A673 (cell line): ENCODE results near the gene PIGS. TPM values are rescaled to one million over a fixed set of nuclear protein-coding genes. Genes with fewer than 3 reads are reported as not detected.

Experiments used
- BruUV-seq: library from RNA; stranded (reverse); fragments of 400-500 nt; replicated peaks from 2 replicates; lab custom pipeline; 2021; lab: Mats Ljungman, UMichigan
- CTCF ChIA-PET: fragments of 300-600 bp; sonication (Branson Sonifier 250); formaldehyde crosslinking; loops from one replicate; lab custom pipeline; 2022; ENCODE audit warnings: antibody characterized with exemption; lab: Charles Lee
- POLR2A ChIA-PET: fragments of 300-600 bp; sonication (Branson Sonifier 250); formaldehyde crosslinking; loops from one replicate; lab custom pipeline; 2022; ENCODE audit warnings: antibody characterized with exemption; ENCODE audit not compliant: low non-redundant PET; lab: Charles Lee
- DNase-seq: peaks from one replicate; pipeline ENCODE4 v3.0.0-alpha.2; 2015; ENCODE audit warnings: low spot score
- H3K27ac ChIP-seq: fragments of 200-600 bp; sonication (generic); 2 replicates; pipeline ENCODE4 v1.5.1; 2016; ENCODE audit warnings: mixed run types, low read depth, mild to moderate bottlenecking, mixed read lengths, antibody characterized with exemption, low read length; ENCODE audit not compliant: poor library complexity, severe bottlenecking
- H3K27me3 ChIP-seq: fragments of 200-600 bp; sonication (generic); replicated peaks from 2 replicates; pipeline ENCODE4 v1.6.1; 2017; ENCODE audit warnings: mixed run types, low read depth, mild to moderate bottlenecking, mixed read lengths, antibody characterized with exemption, low read length; ENCODE audit not compliant: insufficient read depth, poor library complexity
- H3K36me3 ChIP-seq: fragments of 200-600 bp; sonication (generic); 2 replicates; pipeline ENCODE4 v1.6.1; 2016; ENCODE audit warnings: mixed run types, mild to moderate bottlenecking, mixed read lengths, antibody characterized with exemption, low read length; ENCODE audit not compliant: insufficient read depth, poor library complexity, severe bottlenecking
- H3K4me1 ChIP-seq: fragments of 200-600 bp; sonication (generic); 2 replicates; pipeline ENCODE4 v1.6.1; 2017; ENCODE audit warnings: mixed run types, mild to moderate bottlenecking, mixed read lengths, antibody characterized with exemption, low read length; ENCODE audit not compliant: insufficient read depth, poor library complexity, severe bottlenecking
- H3K4me3 ChIP-seq: fragments of 200-600 bp; sonication (generic); 2 replicates; pipeline ENCODE4 v1.5.1; 2016; ENCODE audit warnings: low read depth, mixed run types, mild to moderate bottlenecking, mixed read lengths, low read length; ENCODE audit not compliant: poor library complexity, severe bottlenecking
- H3K9me3 ChIP-seq: fragments of 200-600 bp; sonication (generic); 2 replicates; pipeline ENCODE4 v1.6.1; 2016; ENCODE audit warnings: mixed run types, low read depth, mild to moderate bottlenecking, mixed read lengths, antibody characterized with exemption, low read length; ENCODE audit not compliant: poor library complexity, severe bottlenecking
- EZH2 ChIP-seq: fragments of 200-600 bp; sonication (generic); IDR thresholded peaks from 2 replicates; pipeline ENCODE4 v1.6.1; 2017; ENCODE audit warnings: borderline replicate concordance, low read depth, mild to moderate bottlenecking, mixed read lengths, antibody characterized with exemption, low read length; ENCODE audit not compliant: poor library complexity, severe bottlenecking
- intact Hi-C: fragments of 100-400 bp; cut with micrococcal nuclease; formaldehyde crosslinking; loops from one replicate; pipeline ENCODE4 v1.10.0; 2022; ENCODE audit not compliant: unreplicated experiment
- total RNA-seq: library from RNA; stranded (reverse); gene quantifications from 2 replicates; pipeline ENCODE4 v1.2.3, GENCODE V29; 2021
- TF ChIP-seq, protein P1 (sequence below): fragments of 300-800, 200-600 bp; sonication (generic); conservative IDR thresholded peaks from 2 replicates; pipeline ENCODE4 v1.5.1; 2017; ENCODE audit warnings: low read depth, mild to moderate bottlenecking, antibody characterized with exemption, low read length, moderate library complexity, mixed read lengths

Gene PIGS
- total RNA-seq, 1 experiment from 2014 or later, result 51.6 TPM

DNA sequence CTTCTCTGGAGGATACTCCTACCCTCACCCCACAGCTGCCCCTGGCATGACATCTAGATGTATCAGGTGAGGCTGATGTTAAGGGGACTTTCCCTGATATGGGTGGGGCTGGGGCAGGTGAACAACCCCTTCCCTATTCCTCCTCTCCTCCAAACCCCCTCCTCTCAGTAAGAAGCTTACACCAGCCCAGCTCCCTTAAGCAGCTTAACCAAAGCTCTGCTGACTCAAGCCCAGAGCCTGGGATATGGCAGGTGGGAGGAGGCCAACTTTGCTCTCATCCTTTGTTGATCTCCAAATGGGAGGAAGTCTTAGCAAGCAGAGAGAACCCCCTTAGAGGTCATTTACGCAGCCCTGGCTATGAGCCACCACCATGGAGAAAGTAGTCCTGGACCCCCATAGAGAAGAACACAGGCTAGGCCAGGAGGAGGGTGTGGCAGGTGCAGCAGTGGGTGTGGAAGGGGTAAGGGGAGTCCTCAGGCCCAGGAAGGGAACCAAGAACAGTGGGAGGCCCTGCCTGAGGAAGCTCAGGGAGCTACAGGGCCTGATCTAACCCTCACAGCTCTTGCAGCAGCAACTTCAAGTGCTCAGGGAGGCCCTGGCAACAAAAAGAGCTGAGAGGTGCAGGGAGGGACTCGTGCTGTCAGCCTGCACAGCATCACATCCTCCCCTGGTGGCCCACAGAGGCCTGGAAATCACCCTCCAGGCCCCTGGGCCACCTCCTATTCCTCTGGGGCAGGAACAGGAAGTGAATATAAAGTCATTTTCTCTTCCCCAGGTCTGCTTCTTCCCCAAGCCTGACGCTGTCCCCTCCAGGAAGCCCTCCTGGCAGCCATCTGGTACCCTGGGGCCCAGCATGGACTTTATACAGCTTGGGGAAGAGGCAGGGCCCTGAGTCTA is 21.8 kb downstream of the PIGS start:
- intact Hi-C loops, result no loop called here
- no peak for DNase-seq
- peaks cover 29% of the 10 kb centered on the region for H3K4me1 ChIP-seq
- H3K4me3 ChIP-seq, result no peak overlapping the region
- no peaks in the 10 kb centered on the region for H3K9me3 ChIP-seq
- H3K36me3 ChIP-seq, result peaks cover 15% of the 10 kb centered on the region
- no TSS peak for BruUV-seq
- ChIA-PET POLR2A (no interaction called here), CTCF (no interaction called here)
- no peaks in the 10 kb centered on the region for H3K27me3 ChIP-seq
- H3K27ac ChIP-seq, result peak overlapping the region; percentile 56
- no peak for TF ChIP-seq EZH2
- TF ChIP-seq, protein P1, sequence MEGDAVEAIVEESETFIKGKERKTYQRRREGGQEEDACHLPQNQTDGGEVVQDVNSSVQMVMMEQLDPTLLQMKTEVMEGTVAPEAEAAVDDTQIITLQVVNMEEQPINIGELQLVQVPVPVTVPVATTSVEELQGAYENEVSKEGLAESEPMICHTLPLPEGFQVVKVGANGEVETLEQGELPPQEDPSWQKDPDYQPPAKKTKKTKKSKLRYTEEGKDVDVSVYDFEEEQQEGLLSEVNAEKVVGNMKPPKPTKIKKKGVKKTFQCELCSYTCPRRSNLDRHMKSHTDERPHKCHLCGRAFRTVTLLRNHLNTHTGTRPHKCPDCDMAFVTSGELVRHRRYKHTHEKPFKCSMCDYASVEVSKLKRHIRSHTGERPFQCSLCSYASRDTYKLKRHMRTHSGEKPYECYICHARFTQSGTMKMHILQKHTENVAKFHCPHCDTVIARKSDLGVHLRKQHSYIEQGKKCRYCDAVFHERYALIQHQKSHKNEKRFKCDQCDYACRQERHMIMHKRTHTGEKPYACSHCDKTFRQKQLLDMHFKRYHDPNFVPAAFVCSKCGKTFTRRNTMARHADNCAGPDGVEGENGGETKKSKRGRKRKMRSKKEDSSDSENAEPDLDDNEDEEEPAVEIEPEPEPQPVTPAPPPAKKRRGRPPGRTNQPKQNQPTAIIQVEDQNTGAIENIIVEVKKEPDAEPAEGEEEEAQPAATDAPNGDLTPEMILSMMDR, result no peak

DNA sequence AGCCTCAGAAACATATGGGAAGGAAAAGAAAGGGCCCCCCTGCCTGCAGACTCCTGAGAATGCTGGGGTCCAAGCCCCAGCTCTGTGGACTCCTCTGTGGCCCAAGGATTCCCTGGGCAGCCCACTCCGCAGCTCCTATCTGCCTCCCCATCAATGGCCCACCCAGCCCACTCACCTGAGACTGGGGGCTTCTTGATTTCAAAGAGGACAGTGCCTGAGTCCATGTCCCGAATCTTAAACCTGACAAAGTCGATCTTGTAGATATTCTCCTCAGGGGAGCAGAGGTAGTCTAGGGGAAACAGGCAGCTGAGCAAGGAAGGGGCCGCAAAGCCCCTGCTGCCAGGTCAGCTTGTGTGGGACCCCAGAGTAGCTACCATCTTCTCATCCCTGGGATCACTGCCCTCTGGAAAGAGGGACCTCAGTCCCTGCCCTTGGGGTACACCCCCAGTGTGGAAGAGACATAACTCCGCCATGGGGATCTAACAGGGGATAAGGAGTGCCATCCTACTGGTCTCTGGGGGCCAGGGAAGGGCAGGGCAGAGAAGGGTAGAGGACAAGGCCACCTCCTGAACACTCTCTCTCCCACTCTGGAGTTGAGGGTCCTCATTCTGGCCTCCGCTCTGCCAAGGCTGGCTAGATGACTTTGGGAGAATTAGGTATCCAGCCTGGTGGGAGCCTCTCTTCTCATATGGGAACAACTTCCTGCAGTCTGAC is 22.8 kb downstream of the PIGS start:
- Histone ChIP-seq H3K27me3 (no peaks in the 10 kb centered on the region), H3K36me3 (peaks cover 12% of the 10 kb centered on the region), H3K4me1 (peaks cover 29% of the 10 kb centered on the region), H3K27ac (peak overlapping the region; percentile 56), H3K9me3 (no peaks in the 10 kb centered on the region), H3K4me3 (no peak overlapping the region)
- ChIA-PET CTCF (no interaction called here), POLR2A (no interaction called here)
- BruUV-seq, result no TSS peak
- intact Hi-C loops, result no loop called here
- TF ChIP-seq, protein P1, result 0 out of 2 replicates have a peak, but pooled peaks have one; percentile 8
- no peak for TF ChIP-seq EZH2
- no peak for DNase-seq

DNA sequence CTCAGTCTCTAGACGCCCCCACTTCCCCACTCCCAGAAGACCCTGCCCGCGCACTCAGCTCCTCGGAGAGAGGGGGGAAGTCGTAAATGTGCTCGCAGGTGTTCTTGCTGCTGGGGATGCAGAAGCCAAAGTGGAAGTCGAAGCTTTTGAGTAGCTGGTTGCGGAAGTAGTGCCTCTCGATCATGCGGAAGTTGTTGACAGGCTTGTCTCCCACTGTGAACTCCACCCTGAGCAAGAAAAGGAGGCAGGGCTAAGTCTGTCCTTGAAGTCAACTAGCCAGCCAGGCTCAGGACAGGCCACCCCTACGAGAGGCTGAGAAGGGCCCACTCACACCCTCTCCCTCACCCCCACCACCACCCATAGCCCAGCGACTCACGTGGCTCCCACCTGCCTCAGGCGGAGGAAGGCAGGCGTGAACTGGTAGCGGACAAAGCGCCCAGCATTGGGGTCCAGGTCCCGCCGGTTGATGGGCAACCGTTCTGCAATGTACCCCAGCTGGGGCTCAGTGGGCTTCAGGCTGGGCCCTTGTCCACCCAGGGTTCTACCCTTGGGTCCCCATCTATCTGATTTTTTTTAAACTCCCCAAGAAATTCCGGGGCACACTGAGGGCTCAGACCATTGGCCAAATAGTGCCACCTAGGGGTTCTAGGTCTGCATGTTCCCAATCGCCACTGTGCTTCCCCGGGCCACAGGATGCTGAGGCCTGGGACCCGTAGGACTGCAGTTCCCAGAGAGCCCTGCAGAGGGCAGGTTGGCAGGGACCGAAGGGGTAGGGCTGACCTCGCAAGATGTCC is 23.5 kb downstream of the PIGS start:
- intact Hi-C loops, result no loop called here
- CTCF ChIA-PET, result interaction anchor here (0.9 kb wide), 1 partner anchor 13 kb away, joined by 3 read pairs; no protein-coding TSS in a partner anchor
- no TSS peak for BruUV-seq

More for the DNA sequence above, 23.5 kb downstream of the PIGS start:
- Histone ChIP-seq H3K4me1 (peaks cover 26% of the 10 kb centered on the region), H3K27ac (no peak overlapping the region), H3K9me3 (no peaks in the 10 kb centered on the region), H3K4me3 (no peak overlapping the region), H3K27me3 (no peaks in the 10 kb centered on the region), H3K36me3 (peaks cover 12% of the 10 kb centered on the region)
- TF ChIP-seq, protein P1, result peak; percentile 93
- no peak for TF ChIP-seq EZH2
- POLR2A ChIA-PET, result no interaction called here
- peak; percentile 79 for DNase-seq
